Measurements from ENCODE around the gene CYP2B6.
"Not testable (repeated sequence)": the region's sequence is repeated elsewhere in the genome, so short reads cannot be mapped to it uniquely, and the experiment has no call there.

CYP2B6 gene

GRCh38 chr19:40989453-40989852 is 1.6 kb upstream of the CYP2B6 start:
- no peak overlapping the region for H3K4me2 ChIP-seq (ENCODE audit: low read length, poor library complexity, severe bottlenecking)
- H3K14ac ChIP-seq (ENCODE audit: low read length in 2 of 2): no peak overlapping the region
- H2AK5ac ChIP-seq (ENCODE audit: low read length, severe bottlenecking): no peak overlapping the region
- no peaks in the 10 kb centered on the region for H3K36me3 ChIP-seq (ENCODE audit: control insufficient read depth in 1 of 2, insufficient read depth in 2 of 2, low read depth in 1 of 2, low read length in 2 of 2)
- peaks cover 0 to 5% of the 10 kb centered on the region in 2 experiments for H3K27me3 ChIP-seq (ENCODE audit: control insufficient read depth in 1 of 2, insufficient read depth in 1 of 2, low read length in 2 of 2)
- no peak overlapping the region for H3K23ac ChIP-seq (ENCODE audit: low read length in 2 of 2)
- no peak overlapping the region for H3K27ac ChIP-seq (ENCODE audit: low read length, poor library complexity, severe bottlenecking)
- H4K91ac ChIP-seq (ENCODE audit: low read length): no peak overlapping the region
- H2BK15ac ChIP-seq (ENCODE audit: low read depth, poor library complexity, severe bottlenecking): no peak overlapping the region
- no peak for DNase-seq
- H2BK12ac ChIP-seq (ENCODE audit: low read length in 2 of 2): no peak overlapping the region
- no peak overlapping the region for H2BK5ac ChIP-seq (ENCODE audit: low read depth, low read length, poor library complexity, severe bottlenecking)
- H3K4me1 ChIP-seq (ENCODE audit: control insufficient read depth, insufficient read depth, low read depth, low read length): no peaks in the 10 kb centered on the region
- no peak overlapping the region for H2AFZ ChIP-seq (ENCODE audit: low read depth, low read length)
- H4K8ac ChIP-seq (ENCODE audit: low read length): no peak overlapping the region
- no peaks in the 10 kb centered on the region for H3K79me1 ChIP-seq (replicated peaks; ENCODE audit: low read length, poor library complexity, severe bottlenecking)
- no peak overlapping the region for H3K4ac ChIP-seq (ENCODE audit: low read depth in 1 of 2, low read length in 2 of 2)
- H3K9ac ChIP-seq (ENCODE audit: low read length): no peak overlapping the region
- WGBS: 74% methylated on average over 7 of the region's 7 CpGs
- peaks cover 4% of the 10 kb centered on the region for H3K9me3 ChIP-seq (ENCODE audit: control insufficient read depth, low read length)
- no peak overlapping the region for H3K4me3 ChIP-seq (ENCODE audit: insufficient read depth in 1 of 2, low read depth in 1 of 2, low read length in 2 of 2)
- no peak overlapping the region for H3K18ac ChIP-seq (ENCODE audit: low read depth in 1 of 2, low read length in 2 of 2)
- no peak overlapping the region for H2BK120ac ChIP-seq (ENCODE audit: low read depth, low read length)

- WGBS: 67% methylated on average over 2 of the region's 2 CpGs
- Histone ChIP-seq H3K4me1 (ENCODE audit: control insufficient read depth, insufficient read depth, low read depth, low read length) (peaks cover 3% of the 10 kb centered on the region), H3K4ac (ENCODE audit: low read depth in 1 of 2, low read length in 2 of 2) (no peak overlapping the region), H2BK15ac (ENCODE audit: low read depth, poor library complexity, severe bottlenecking) (no peak overlapping the region), H3K14ac (ENCODE audit: low read length in 2 of 2) (no peak overlapping the region), H3K23ac (ENCODE audit: low read length in 2 of 2) (no peak overlapping the region), H2BK12ac (ENCODE audit: low read length in 2 of 2) (no peak overlapping the region), H3K4me3 (ENCODE audit: insufficient read depth in 1 of 2, low read depth in 1 of 2, low read length in 2 of 2) (no peak overlapping the region), H3K27me3 (ENCODE audit: control insufficient read depth in 1 of 2, insufficient read depth in 1 of 2, low read length in 2 of 2) (no peaks in the 10 kb centered on the region), H2AFZ (ENCODE audit: low read depth, low read length) (no peak overlapping the region), H3K4me2 (ENCODE audit: low read length, poor library complexity, severe bottlenecking) (no peak overlapping the region), H4K91ac (ENCODE audit: low read length) (no peak overlapping the region), H2BK5ac (ENCODE audit: low read depth, low read length, poor library complexity, severe bottlenecking) (no peak overlapping the region), H3K18ac (ENCODE audit: low read depth in 1 of 2, low read length in 2 of 2) (no peak overlapping the region), H4K8ac (ENCODE audit: low read length) (no peak overlapping the region), H3K36me3 (ENCODE audit: control insufficient read depth in 1 of 2, insufficient read depth in 2 of 2, low read depth in 1 of 2, low read length in 2 of 2) (no peaks in the 10 kb centered on the region), H2AK5ac (ENCODE audit: low read length, severe bottlenecking) (no peak overlapping the region), H2BK120ac (ENCODE audit: low read depth, low read length) (no peak overlapping the region), H3K27ac (ENCODE audit: low read length, poor library complexity, severe bottlenecking) (no peak overlapping the region), H3K79me1 (replicated peaks; ENCODE audit: low read length, poor library complexity, severe bottlenecking) (no peaks in the 10 kb centered on the region), H3K9ac (ENCODE audit: low read length) (no peak overlapping the region), H3K9me3 (ENCODE audit: control insufficient read depth, low read length) (no peaks in the 10 kb centered on the region)
- DNase-seq: no peak
Measured at GRCh38 chr19:40995355-40995754, 4.3 kb downstream of the CYP2B6 start.

DNA sequence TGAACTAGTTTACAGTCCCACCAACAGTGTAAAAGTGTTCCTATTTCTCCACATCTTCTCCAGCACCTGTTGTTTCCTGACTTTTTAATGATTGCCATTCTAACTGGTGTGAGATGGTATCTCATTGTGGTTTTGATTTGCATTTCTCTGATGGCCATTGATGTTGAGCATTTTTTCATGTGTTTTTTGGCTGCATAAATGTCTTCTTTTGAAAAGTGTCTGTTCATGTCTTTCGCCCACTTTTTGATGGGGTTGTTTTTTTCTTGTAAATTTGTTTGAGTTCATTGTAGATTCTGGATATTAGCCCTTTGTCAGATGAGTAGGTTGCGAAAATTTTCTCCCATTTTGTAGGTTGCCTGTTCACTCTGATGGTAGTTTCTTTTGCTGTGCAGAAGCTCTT is 7.9 kb downstream of the CYP2B6 start:
- not testable (repeated sequence) for H3K36me3 ChIP-seq (ENCODE audit: control insufficient read depth in 1 of 2, insufficient read depth in 2 of 2, low read depth in 1 of 2, low read length in 2 of 2); H3K18ac ChIP-seq (ENCODE audit: low read depth in 1 of 2, low read length in 2 of 2); H3K4me2 ChIP-seq (ENCODE audit: low read length, poor library complexity, severe bottlenecking); H3K14ac ChIP-seq (ENCODE audit: low read length in 2 of 2); H3K79me1 ChIP-seq (replicated peaks; ENCODE audit: low read length, poor library complexity, severe bottlenecking); H3K4me1 ChIP-seq (ENCODE audit: control insufficient read depth, insufficient read depth, low read depth, low read length); H2BK15ac ChIP-seq (ENCODE audit: low read depth, poor library complexity, severe bottlenecking); H3K27ac ChIP-seq (ENCODE audit: low read length, poor library complexity, severe bottlenecking); H2BK120ac ChIP-seq (ENCODE audit: low read depth, low read length); H3K4me3 ChIP-seq (ENCODE audit: insufficient read depth in 1 of 2, low read depth in 1 of 2, low read length in 2 of 2); H2BK12ac ChIP-seq (ENCODE audit: low read length in 2 of 2); H2AFZ ChIP-seq (ENCODE audit: low read depth, low read length); H3K23ac ChIP-seq (ENCODE audit: low read length in 2 of 2); H3K9me3 ChIP-seq (ENCODE audit: control insufficient read depth, low read length); H4K8ac ChIP-seq (ENCODE audit: low read length); H2BK5ac ChIP-seq (ENCODE audit: low read depth, low read length, poor library complexity, severe bottlenecking); H4K91ac ChIP-seq (ENCODE audit: low read length); DNase-seq; H3K27me3 ChIP-seq (ENCODE audit: control insufficient read depth in 1 of 2, insufficient read depth in 1 of 2, low read length in 2 of 2); H2AK5ac ChIP-seq (ENCODE audit: low read length, severe bottlenecking); H3K4ac ChIP-seq (ENCODE audit: low read depth in 1 of 2, low read length in 2 of 2); H3K9ac ChIP-seq (ENCODE audit: low read length)
- no CpG with 5 or more reads among the region's 2 CpGs for WGBS

DNA sequence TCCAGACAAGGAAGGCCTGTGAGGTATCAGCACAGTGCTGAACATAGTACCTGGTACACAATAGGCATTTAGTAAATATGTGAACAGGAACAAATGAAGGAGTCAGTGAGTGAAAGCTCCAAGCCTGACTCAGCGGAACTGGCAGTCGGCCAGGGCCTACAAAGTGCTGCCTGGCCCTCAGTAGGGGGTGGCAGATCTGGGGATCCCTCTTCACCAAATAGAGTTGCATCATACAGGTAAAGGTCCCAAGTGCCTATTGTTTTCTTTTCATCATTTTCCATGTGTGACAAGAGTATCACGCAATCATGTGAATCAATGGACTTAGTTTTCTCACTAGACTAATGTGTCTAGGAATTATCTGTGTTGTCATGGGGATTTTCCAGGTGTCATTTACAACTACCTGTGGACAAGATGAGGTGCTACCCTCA is 9.2 kb downstream of the CYP2B6 start:
- Histone ChIP-seq H2BK15ac (ENCODE audit: low read depth, poor library complexity, severe bottlenecking) (no peak overlapping the region), H2BK12ac (ENCODE audit: low read length in 2 of 2) (no peak overlapping the region), H3K27me3 (ENCODE audit: control insufficient read depth in 1 of 2, insufficient read depth in 1 of 2, low read length in 2 of 2) (peaks cover 0 to 8% of the 10 kb centered on the region in 2 experiments), H2AK5ac (ENCODE audit: low read length, severe bottlenecking) (no peak overlapping the region), H3K36me3 (ENCODE audit: control insufficient read depth in 1 of 2, insufficient read depth in 2 of 2, low read depth in 1 of 2, low read length in 2 of 2) (no peaks in the 10 kb centered on the region), H2BK5ac (ENCODE audit: low read depth, low read length, poor library complexity, severe bottlenecking) (no peak overlapping the region), H3K14ac (ENCODE audit: low read length in 2 of 2) (no peak overlapping the region), H3K23ac (ENCODE audit: low read length in 2 of 2) (no peak overlapping the region), H3K18ac (ENCODE audit: low read depth in 1 of 2, low read length in 2 of 2) (no peak overlapping the region), H3K27ac (ENCODE audit: low read length, poor library complexity, severe bottlenecking) (no peak overlapping the region), H3K9me3 (ENCODE audit: control insufficient read depth, low read length) (no peaks in the 10 kb centered on the region), H3K4me2 (ENCODE audit: low read length, poor library complexity, severe bottlenecking) (no peak overlapping the region), H3K4me3 (ENCODE audit: insufficient read depth in 1 of 2, low read depth in 1 of 2, low read length in 2 of 2) (no peak overlapping the region), H3K9ac (ENCODE audit: low read length) (no peak overlapping the region), H4K8ac (ENCODE audit: low read length) (no peak overlapping the region), H3K4ac (ENCODE audit: low read depth in 1 of 2, low read length in 2 of 2) (no peak overlapping the region), H2BK120ac (ENCODE audit: low read depth, low read length) (no peak overlapping the region), H3K79me1 (replicated peaks; ENCODE audit: low read length, poor library complexity, severe bottlenecking) (no peaks in the 10 kb centered on the region), H3K4me1 (ENCODE audit: control insufficient read depth, insufficient read depth, low read depth, low read length) (peaks cover 7% of the 10 kb centered on the region), H2AFZ (ENCODE audit: low read depth, low read length) (no peak overlapping the region), H4K91ac (ENCODE audit: low read length) (peak overlapping the region; percentile 39)
- no peak for DNase-seq
- 95% methylated on average over 3 of the region's 3 CpGs for WGBS
